Measurements from ENCODE around the gene SNX20. TPM values are rescaled to one million over a fixed set of nuclear protein-coding genes. Genes with fewer than 3 reads are reported as not detected.

SNX20 gene
- total RNA-seq, 2 donors from 2014 or later: 0.82 to 2.5 TPM

GRCh38 chr16:50671644-50672260 is 9.4 kb downstream of the SNX20 start:
- 55% methylated on average over 2 of the region's 2 CpGs for WGBS
- intact Hi-C loops (cut with DNase I): no loop called here

GRCh38 chr16:50670476-50670875 is 10.6 kb downstream of the SNX20 start:
- TF ChIP-seq POLR2AphosphoS5 (IDR thresholded peaks at IDR 0.05) (no peak), POLR2A (IDR thresholded peaks at IDR 0.05) (no peak), CTCF (IDR thresholded peaks at IDR 0.05) (no peak)
- Histone ChIP-seq H3K4me3 (no peak overlapping the region), H3K36me3 (no peaks in the 10 kb centered on the region), H3K27ac (no peak overlapping the region), H3K4me1 (replicated peaks) (no peaks in the 10 kb centered on the region), H3K27me3 (replicated peaks; ENCODE audit: insufficient read depth) (no peaks in the 10 kb centered on the region), H3K9me3 (no peaks in the 10 kb centered on the region)
- 97% methylated on average over 6 of the region's 6 CpGs for WGBS
- intact Hi-C loops (cut with DNase I): no loop called here
- DNase-seq (ENCODE audit: low spot score): no peak

More at GRCh38 chr16:50671644-50672260, 9.4 kb downstream of the SNX20 start:
- no peaks in the 10 kb centered on the region for H3K36me3 ChIP-seq
- no peak overlapping the region for H3K27ac ChIP-seq
- H3K4me3 ChIP-seq: no peak overlapping the region
- H3K27me3 ChIP-seq (replicated peaks; ENCODE audit: insufficient read depth): no peaks in the 10 kb centered on the region
- H3K9me3 ChIP-seq: no peaks in the 10 kb centered on the region
- peak in 3 of 4 experiments; percentile 12 to 34 (median 20) for TF ChIP-seq CTCF (IDR thresholded peaks at IDR 0.05)
- TF ChIP-seq POLR2AphosphoS5 (IDR thresholded peaks at IDR 0.05): no peak
- no peak for DNase-seq (ENCODE audit: low spot score)
- H3K4me1 ChIP-seq (replicated peaks): no peaks in the 10 kb centered on the region

- H3K4me1 ChIP-seq (replicated peaks): no peaks in the 10 kb centered on the region
- intact Hi-C loops (cut with DNase I): loop anchor here (5.0 to 10.0 kb wide), 3 partner anchors 78 to 645 kb away; partner anchors contain the start of gene CNEP1R1
- no peaks in the 10 kb centered on the region for H3K9me3 ChIP-seq
- TF ChIP-seq POLR2A (IDR thresholded peaks at IDR 0.05): no peak
- no peak for TF ChIP-seq POLR2AphosphoS5 (IDR thresholded peaks at IDR 0.05)
- no peak for TF ChIP-seq CTCF (IDR thresholded peaks at IDR 0.05)
- H3K4me3 ChIP-seq: no peak overlapping the region
- H3K36me3 ChIP-seq: no peaks in the 10 kb centered on the region
- no peaks in the 10 kb centered on the region for H3K27me3 ChIP-seq (replicated peaks; ENCODE audit: insufficient read depth)
- H3K27ac ChIP-seq: no peak overlapping the region
- DNase-seq (ENCODE audit: low spot score): no peak
- 97% methylated on average over 3 of the region's 4 CpGs for WGBS
Observed at GRCh38 chr16:50669741-50670140, 11.4 kb downstream of the SNX20 start.

GRCh38 chr16:50668368-50669008 is 12.6 kb downstream of the SNX20 start:
- Histone ChIP-seq H3K4me1 (replicated peaks) (no peaks in the 10 kb centered on the region), H3K27me3 (replicated peaks; ENCODE audit: insufficient read depth) (no peaks in the 10 kb centered on the region), H3K9me3 (no peaks in the 10 kb centered on the region), H3K4me3 (no peak overlapping the region), H3K36me3 (no peaks in the 10 kb centered on the region), H3K27ac (no peak overlapping the region)
- WGBS: 44% methylated on average over 5 of the region's 5 CpGs
- intact Hi-C loops (cut with DNase I): loop anchor here (5.0 to 10.0 kb wide), 3 partner anchors 79 to 644 kb away; partner anchors contain the start of gene CNEP1R1
- DNase-seq (ENCODE audit: low spot score): no peak
- TF ChIP-seq POLR2A (IDR thresholded peaks at IDR 0.05): no peak
- peak in 2 of 4 experiments; percentile 17 to 28 for TF ChIP-seq CTCF (IDR thresholded peaks at IDR 0.05)

Measured in prostate gland (tissue), 2 donors.